Stimulated activated CD4-positive, alpha-beta T cell treated with anti-CD3 and anti-CD28 coated beads, Interleukin-1b, Interleukin-23, amount 100 ng/mL, for 24 hours (primary cell): ENCODE measurements around the gene C9orf50.
"Not testable (repeated sequence)": the region's sequence is repeated elsewhere in the genome, so short reads cannot be mapped to it uniquely, and the experiment has no call there.

Experiments used
- DNase-seq, 4 experiments: peaks; one replicate each; pipeline ENCODE4 v3.0.0-alpha.2; 2020; ENCODE audit warnings: low read depth in 4 of 4, low spot score in 1 of 4

Gene C9orf50

DNA sequence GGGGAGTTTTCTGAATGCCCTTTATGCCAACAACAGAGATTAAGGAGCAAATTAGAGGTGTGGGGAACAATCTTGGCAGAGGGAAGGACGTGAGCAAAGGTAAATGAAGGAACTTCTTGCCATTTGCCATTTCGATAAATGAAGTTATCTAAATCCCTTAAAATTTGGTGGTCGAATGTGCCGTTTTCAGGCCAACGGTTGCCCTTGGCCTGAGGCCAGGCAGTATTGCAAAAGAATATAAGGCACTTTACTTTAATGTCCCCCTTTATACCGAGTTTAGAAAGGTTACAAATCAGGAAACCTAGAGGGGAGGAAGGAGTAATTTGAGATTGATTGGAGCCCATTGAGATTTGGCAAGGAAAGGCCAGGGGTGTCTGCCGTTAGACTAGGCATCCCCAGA, 26.3 kb downstream of the C9orf50 start:
- no peak for DNase-seq

GRCh38 chr9:129592790-129593189, 28.1 kb downstream of the C9orf50 start:
- DNase-seq: not testable (repeated sequence)

DNA sequence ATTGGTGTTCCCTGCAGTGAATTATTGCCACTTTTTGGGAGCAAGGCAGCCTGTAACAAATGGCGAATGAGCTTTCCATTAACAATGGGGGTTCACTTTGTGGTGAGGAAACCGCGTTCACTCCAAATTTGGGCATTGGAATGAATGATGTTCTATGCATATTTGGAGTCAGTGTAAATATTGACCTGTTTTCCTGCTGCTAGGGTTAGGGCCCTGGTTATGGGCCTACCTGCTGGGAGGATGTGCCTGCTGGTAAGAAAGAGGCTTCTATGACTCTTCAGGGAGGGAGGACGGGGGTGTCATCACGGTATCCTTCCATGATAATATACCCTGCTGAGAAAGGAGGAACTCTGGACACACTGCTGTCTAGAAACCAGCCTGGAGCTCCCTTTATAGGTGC, 29.0 kb downstream of the C9orf50 start:
- DNase-seq: no peak

- DNase-seq: no peak
These were observed 30.4 kb downstream of the C9orf50 start for GRCh38 chr9:129590466-129590865.

DNA sequence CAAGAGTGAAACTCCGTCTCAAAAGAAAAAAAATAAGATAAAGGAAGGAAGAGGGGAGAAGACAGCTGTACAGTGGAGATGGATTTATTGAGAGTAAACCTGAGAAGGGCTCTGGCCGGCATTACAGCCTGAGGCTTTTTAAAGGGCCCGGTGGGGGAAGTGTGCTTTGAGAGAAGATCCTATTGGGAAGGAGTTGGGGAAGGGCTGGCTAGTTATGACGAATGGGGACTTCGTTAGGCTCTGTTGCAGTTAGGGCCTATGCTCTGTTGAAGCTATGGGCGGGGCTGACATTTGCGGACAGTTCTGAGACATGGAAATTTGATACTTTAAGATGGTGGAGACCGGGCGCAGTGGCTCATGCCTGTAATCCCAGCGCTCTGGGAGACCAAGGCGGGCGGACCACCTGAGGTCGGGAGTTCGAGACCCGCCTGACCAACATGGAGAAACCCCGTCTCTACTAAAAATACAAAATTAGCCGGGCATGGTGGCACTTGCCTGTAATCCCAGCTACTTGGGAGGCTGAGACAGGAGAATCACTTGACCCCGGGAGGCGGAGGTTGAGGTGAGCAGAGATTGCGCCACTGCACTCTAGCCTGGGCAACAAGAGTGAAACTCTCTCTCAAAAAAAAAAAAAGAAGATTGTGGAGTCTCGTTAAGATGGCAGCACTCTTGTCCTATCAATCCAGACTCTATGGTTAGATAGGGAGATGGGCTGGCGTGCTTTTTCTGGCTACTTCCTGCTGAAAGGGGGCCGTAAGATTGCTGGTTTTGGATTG, 33.2 kb downstream of the C9orf50 start:
- DNase-seq: no peak

DNA sequence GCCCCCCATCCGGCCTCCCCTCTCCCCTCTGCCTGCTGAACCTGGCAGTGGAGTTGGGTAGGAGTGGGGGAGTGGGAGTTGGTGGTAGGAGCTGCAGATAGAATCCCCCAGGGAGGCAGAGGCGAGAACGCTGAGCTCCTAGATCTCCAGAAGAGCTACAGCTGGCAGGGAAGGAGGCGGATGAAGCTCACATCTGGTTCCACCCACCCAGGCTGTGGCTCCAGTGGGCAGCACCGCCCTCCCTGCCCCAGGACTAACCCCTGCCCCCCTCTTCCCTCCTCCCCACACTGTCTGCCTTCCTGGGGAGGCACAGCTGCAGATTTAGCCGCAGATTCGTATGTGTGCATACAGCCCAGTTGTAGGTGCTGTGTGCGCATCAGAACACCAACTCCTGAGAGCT, 34.2 kb downstream of the C9orf50 start:
- no peak for DNase-seq

DNA sequence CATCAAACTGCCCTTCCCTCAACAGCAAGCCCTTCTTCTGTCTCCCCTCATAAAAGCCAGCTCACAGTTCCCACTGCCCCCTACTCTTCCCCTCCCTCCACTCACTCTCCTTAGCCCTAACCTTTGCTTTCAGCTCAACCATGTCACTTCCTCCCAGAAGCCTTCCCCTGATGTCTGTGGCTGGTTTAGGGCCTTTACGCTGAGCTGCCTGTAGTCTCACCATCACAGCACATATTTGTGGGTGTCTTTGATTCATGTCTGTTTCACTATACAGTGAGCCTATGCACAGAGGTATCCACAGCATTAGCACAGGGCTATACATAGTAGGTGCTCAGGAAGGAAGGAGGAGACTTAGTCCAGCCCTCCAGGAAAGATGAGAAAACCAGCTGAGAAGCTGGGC, 34.7 kb downstream of the C9orf50 start:
- DNase-seq: no peak

GRCh38 chr9:129585352-129585751, 35.5 kb downstream of the C9orf50 start:
- no peak for DNase-seq

DNA sequence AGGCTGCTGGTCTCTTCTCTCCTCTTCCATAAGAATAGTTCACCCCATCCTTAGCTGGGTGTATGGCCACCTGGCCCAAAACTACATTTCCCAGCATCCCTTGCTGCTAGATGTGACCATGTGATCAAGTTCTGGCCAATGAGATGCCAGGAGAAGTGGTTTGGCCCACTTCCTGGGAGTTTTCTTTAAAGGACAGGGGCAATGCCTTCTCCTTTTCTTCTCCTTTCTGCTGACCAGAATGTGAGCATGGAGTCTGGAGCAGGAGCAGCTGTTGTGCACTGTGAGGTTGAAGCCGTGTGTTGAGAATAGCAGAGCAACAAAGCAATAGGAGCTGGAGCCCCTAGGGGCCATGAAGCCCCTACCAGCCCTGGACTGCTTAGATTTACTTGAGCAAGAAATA, 36.8 kb downstream of the C9orf50 start:
- peak in 2 of 4 experiments; percentile 30 to 37 for DNase-seq

DNA sequence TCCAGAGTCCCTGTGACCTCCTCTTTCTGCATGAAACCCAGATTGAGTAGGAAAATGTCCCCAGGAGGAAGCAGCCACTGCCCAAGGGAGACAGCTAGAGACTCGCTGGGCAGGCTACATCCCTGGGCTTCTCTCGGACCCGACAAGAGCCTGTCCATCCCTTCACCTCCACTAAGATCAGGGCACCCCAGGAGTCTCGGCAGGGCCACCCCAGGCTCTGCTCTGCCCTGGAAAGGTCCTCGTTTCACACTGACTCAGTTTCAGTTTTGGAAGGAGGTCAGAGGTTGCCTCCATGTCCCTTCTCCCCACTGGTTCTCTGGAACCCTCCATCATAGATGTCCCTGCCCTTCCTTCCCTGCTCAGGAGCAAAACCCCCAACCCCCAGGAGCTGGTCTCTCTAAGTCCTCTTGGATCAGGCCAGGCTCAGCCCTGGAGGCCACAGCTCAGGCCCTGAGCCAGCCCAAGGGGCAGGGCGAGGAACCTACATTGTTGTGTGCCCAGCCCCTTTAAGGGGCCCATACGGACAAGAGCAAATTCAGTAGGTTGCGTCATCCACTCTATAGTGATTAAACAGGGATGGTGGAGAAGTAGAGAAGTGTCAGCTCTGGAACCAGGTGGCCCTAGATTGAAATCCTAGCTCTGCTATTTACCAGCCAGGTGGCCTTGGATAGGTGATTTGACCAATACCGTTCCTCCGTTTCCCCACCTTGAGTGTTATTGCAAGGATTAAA, 37.4 kb downstream of the C9orf50 start:
- no peak for DNase-seq

DNA sequence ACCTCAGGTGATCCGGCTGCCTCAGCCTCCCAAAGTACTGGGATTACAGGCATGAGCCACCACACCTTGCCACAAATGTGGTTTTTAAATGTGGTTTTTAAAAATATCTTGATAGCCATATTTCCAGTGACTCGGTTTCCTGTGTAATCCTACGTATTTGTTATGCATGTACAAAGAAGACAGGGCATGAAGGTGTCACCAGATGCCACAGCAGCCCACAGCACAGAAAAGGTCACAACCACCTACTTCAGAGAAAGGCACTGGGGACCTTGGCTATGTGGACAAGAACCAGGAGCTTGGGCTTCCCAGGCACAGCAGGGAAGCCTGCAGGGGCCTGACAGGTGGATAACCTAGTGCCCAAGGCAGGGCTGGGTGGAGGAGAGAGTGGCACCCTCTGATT, 38.0 kb downstream of the C9orf50 start:
- no peak for DNase-seq

- DNase-seq: no peak
These were observed 39.3 kb downstream of the C9orf50 start for GRCh38 chr9:129581505-129582189.

GRCh38 chr9:129580211-129580915, 40.5 kb downstream of the C9orf50 start:
- DNase-seq: no peak

- no peak for DNase-seq
These were observed 41.6 kb downstream of the C9orf50 start for GRCh38 chr9:129579294-129579693.

DNA sequence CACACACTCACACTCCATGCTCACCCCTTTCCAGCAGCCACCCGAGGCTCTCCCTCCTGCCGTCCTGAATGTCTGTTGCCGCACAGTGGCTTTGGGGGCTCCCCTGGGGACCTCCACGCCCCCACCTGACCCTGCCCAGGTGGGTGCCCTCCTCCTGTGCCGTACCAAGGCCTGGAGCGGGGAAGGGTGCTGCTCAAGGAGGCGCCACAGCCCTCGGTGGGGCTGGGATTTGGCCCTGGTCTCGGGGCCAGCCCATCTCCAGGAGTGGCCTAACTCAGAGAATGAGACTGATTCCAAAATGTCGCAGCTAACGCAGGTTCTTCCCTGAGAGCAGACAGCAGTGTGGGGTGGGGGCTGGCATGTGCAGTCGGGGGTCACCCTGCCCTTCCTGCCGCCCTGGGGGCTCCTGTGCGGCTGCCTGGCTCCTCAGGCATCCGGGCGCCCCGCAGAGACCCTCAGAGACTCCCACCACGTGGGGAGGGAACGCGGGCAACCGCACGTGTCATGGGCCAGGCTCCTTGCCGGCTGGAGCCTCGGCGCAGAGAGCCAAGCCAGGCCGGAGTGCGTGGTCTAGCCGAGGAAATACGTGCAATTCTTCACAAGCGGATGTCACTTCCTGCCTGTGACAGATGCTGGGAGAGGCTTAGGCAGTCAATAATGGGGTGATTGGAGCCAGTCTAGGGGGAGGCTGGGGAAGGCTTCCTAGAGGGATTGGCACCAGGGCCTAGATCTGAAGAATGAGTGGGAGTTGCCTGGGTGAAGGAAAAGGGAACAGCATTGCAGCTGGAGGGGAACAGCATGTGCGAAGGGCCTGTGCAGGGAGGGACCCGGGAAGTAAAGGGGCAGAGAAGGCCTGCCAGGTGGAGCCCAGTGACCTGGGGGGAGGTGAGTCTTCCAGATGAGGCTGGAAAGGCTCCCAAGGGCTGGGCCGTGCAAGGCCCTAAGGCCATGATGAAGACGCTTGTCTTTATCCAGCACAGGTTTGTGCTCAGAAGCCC, 44.1 kb downstream of the C9orf50 start:
- no peak for DNase-seq

DNA sequence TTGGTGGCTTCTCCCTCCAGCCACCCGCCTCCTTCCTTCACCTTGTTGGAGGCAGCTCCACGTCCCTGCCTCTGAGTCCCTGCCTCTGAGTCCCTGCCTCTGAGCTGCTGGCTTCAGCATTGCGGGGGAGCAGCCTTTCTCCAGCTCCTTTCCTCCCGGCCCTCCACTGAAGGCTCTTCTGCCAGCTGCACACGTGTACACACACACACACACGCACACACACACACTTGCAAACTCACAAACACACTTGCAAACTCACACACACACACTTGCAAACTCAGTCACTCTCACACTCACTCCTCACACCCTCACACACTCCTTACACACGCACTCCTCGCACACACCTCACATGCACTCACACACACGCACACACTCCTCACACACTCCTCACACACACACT, 45.1 kb downstream of the C9orf50 start:
- no peak for DNase-seq

DNA sequence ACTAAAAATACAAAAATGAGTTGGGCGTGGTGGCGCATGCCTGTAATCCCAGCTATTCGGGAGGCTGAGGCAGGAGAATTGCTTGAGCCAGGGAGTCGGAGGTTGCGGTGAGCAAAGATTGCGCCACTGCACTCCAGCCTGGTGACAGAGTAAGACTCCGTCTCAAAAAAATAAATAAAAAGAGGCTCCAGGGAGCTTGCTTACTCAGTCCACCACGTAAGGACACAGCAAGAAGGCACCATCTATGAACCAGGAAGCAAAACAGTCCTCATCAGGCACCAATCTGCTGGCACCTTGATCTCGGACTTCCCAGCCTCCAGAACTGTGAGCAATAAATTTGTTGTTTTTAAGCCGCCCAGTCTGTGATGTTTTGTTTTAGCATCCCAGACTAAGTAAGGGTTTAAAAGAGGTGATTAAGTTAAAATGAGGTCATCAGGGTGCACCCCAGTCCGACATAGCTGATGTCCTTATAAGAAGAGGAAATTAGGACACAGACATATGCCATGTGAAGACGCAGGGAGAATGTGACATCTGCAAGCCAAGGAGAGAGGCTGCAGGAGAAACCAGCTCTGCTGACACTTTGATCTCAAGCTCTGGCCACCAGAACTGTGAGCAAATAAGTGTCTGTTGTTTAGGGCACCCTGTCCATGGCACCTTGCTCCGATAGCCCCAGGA, 45.9 kb downstream of the C9orf50 start:
- no peak for DNase-seq

DNA sequence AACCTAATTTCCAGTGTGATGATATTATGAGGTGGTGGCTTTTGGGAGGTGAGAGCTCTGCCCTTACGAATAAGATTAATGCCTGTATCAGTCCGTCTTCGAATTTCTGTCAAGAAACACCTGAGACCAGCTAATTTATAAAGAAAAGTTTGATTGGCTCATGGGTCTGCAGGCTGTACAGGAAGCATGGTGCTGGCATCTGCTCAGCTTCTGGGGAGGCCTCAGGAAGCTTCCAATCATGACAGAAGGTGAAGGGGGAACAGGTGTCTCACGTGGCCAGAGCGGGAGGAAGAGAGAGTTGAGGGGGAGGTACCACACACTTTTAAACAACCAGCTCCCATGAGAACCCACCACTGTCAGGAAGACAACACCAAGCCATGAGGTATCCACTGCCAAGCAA, 46.9 kb downstream of the C9orf50 start:
- DNase-seq: no peak

DNA sequence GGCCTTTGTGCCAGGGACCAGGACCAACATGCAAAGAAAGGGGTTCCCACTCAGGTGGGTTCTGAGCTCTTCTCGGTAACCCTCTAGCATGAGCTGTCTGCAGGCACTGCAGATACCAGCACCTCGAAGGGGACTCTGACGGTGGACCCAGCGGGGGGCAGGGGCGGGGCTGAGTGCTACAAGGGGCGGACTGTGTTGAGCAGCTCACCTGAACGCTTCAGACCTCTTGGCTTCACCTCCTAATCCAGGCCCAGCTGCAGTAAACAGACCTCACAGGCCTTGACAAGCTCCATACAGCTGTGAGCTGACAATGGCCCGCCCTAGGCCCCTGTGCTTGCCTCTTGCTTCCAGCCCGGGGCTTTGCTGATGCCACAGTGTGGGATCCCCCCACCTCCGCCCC, 48.4 kb downstream of the C9orf50 start:
- DNase-seq: no peak

DNA sequence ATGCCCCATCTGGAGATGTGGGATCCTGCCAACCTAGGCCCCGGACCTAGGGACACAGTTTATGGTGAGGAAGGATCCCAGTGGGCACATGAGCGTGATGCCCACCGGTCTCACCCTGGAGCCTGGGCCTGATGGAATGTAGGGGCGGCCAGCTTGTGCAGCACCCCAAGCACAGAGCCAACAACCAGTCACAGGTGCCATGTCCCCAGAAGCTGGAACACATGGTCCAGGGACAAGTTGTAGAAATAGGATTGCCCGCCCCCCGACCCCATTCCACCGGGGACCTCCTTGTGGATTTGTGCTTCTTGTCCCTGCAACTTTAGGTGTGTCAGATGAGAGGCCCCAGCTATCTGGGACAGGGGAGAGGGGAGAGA, 48.9 kb downstream of the C9orf50 start:
- no peak for DNase-seq
